ENCODE data around the gene TMEM131. TPM values are rescaled to one million over a fixed set of nuclear protein-coding genes. Genes with fewer than 3 reads are reported as not detected.
A peak's percentile ranks its signal among the peaks of the same experiment; 100 is the strongest.

Gene TMEM131
- total RNA-seq, 2 experiments from 2014 or later = 17.4 to 32.3 TPM

- H3K4me1 ChIP-seq (ENCODE audit: insufficient read depth, low read length, poor library complexity, severe bottlenecking) = peaks cover 62% of the 10 kb centered on the region
- peaks cover 56% of the 10 kb centered on the region for H3K79me2 ChIP-seq (ENCODE audit: insufficient read depth, low read depth, low read length)
- no TSS peak for BruUV-seq (replicated peaks)
- peak overlapping the region; percentile 93 for H3K27ac ChIP-seq (ENCODE audit: low read depth, low read length, poor library complexity, severe bottlenecking)
- ChIA-PET CTCF (ENCODE audit: unreplicated experiment) (interaction anchor here (1.3 to 1.8 kb wide), 2 partner anchors 17 to 21 kb away, joined by 4 to 6 read pairs; no protein-coding TSS in a partner anchor), POLR2A (interaction anchor here (0.6 to 2.1 kb wide), 5 partner anchors 9 to 91 kb away, joined by 3 to 14 read pairs (median 5); no protein-coding TSS in a partner anchor)
- no peaks in the 10 kb centered on the region for H4K20me1 ChIP-seq (ENCODE audit: insufficient read depth, low read length)
- no peak overlapping the region for H2AFZ ChIP-seq (ENCODE audit: low read length)
- DNase-seq (ENCODE audit: low spot score) = no peak
- peak overlapping the region; percentile 94 for H3K4me2 ChIP-seq (ENCODE audit: low read length)
- no peaks in the 10 kb centered on the region for H3K36me3 ChIP-seq (ENCODE audit: insufficient read depth, low read length)
- no peak for TF ChIP-seq EZH2phosphoT487 (IDR thresholded peaks at IDR 0.05; ENCODE audit: borderline replicate concordance, low read depth, low read length)
- no peak for TF ChIP-seq CTCF (conservative IDR thresholded peaks at IDR 0.05; ENCODE audit: low read length)
- no peak overlapping the region for H3K4me3 ChIP-seq (ENCODE audit: low read depth, low read length, poor library complexity, severe bottlenecking)
- H3K9me3 ChIP-seq (ENCODE audit: low read length) = no peaks in the 10 kb centered on the region; the same call in 1 of the 2 replicates
- intact Hi-C loops (cut with micrococcal nuclease; ENCODE audit: unreplicated experiment) = loop anchor here (1.0 to 10.0 kb wide), 4 partner anchors 18 to 148 kb away; partner anchors contain the start of genes TMEM131 and VWA3B
- H3K9me2 ChIP-seq (ENCODE audit: insufficient read depth, low read length) = no peaks in the 10 kb centered on the region
Measured at GRCh38 chr2:97936881-97937280, 58.9 kb downstream of the TMEM131 start.

- Histone ChIP-seq H3K4me3 (ENCODE audit: low read depth, low read length, poor library complexity, severe bottlenecking) (peak overlapping the region; percentile 48), H3K79me2 (ENCODE audit: insufficient read depth, low read depth, low read length) (peaks cover 62% of the 10 kb centered on the region), H3K27ac (ENCODE audit: low read depth, low read length, poor library complexity, severe bottlenecking) (peak overlapping the region; percentile 93), H4K20me1 (ENCODE audit: insufficient read depth, low read length) (no peaks in the 10 kb centered on the region), H3K9me3 (ENCODE audit: low read length) (no peaks in the 10 kb centered on the region; the same call in 1 of the 2 replicates), H3K4me2 (ENCODE audit: low read length) (peak overlapping the region; percentile 94), H3K36me3 (ENCODE audit: insufficient read depth, low read length) (no peaks in the 10 kb centered on the region), H2AFZ (ENCODE audit: low read length) (no peak overlapping the region; the same call in 1 of the 2 replicates), H3K4me1 (ENCODE audit: insufficient read depth, low read length, poor library complexity, severe bottlenecking) (peaks cover 68% of the 10 kb centered on the region), H3K9me2 (ENCODE audit: insufficient read depth, low read length) (no peaks in the 10 kb centered on the region)
- no TSS peak for BruUV-seq (replicated peaks)
- peak; percentile 93 for DNase-seq (ENCODE audit: low spot score)
- intact Hi-C loops (cut with micrococcal nuclease; ENCODE audit: unreplicated experiment) = loop anchor here (1.0 to 10.0 kb wide), 4 partner anchors 19 to 149 kb away; partner anchors contain the start of genes TMEM131 and VWA3B
- TF ChIP-seq EZH2phosphoT487 (IDR thresholded peaks at IDR 0.05; ENCODE audit: borderline replicate concordance, low read depth, low read length) (no peak), CTCF (conservative IDR thresholded peaks at IDR 0.05; ENCODE audit: low read length) (no peak)
- POLR2A ChIA-PET = interaction anchor here (0.6 to 2.1 kb wide), 7 partner anchors 10 to 91 kb away, joined by 3 to 14 read pairs (median 4); no protein-coding TSS in a partner anchor
- CTCF ChIA-PET (ENCODE audit: unreplicated experiment) = interaction anchor here (1.3 to 1.8 kb wide), 2 partner anchors 17 to 22 kb away, joined by 4 to 6 read pairs; no protein-coding TSS in a partner anchor
Measured at GRCh38 chr2:97936199-97936598, 59.5 kb downstream of the TMEM131 start.

GRCh38 chr2:97935719-97936161 is 60.0 kb downstream of the TMEM131 start:
- POLR2A ChIA-PET = interaction anchor here (0.9 to 2.1 kb wide), 8 partner anchors 11 to 77 kb away, joined by 3 to 14 read pairs (median 4); no protein-coding TSS in a partner anchor
- H4K20me1 ChIP-seq (ENCODE audit: insufficient read depth, low read length) = no peaks in the 10 kb centered on the region
- no peaks in the 10 kb centered on the region; the same call in 1 of the 2 replicates for H3K9me3 ChIP-seq (ENCODE audit: low read length)
- TSS peak; percentile 17 for BruUV-seq (replicated peaks)
- TF ChIP-seq EZH2phosphoT487 (IDR thresholded peaks at IDR 0.05; ENCODE audit: borderline replicate concordance, low read depth, low read length) = no peak
- TF ChIP-seq CTCF (conservative IDR thresholded peaks at IDR 0.05; ENCODE audit: low read length) = no peak
- peaks cover 67% of the 10 kb centered on the region for H3K79me2 ChIP-seq (ENCODE audit: insufficient read depth, low read depth, low read length)
- H3K9me2 ChIP-seq (ENCODE audit: insufficient read depth, low read length) = no peaks in the 10 kb centered on the region
- CTCF ChIA-PET (ENCODE audit: unreplicated experiment) = interaction anchor here (1.3 to 1.8 kb wide), 2 partner anchors 18 to 23 kb away, joined by 4 to 6 read pairs; no protein-coding TSS in a partner anchor
- H3K4me2 ChIP-seq (ENCODE audit: low read length) = peak overlapping the region; percentile 94
- peak overlapping the region; percentile 93 for H3K27ac ChIP-seq (ENCODE audit: low read depth, low read length, poor library complexity, severe bottlenecking)
- peak; percentile 44 for DNase-seq (ENCODE audit: low spot score)
- intact Hi-C loops (cut with micrococcal nuclease; ENCODE audit: unreplicated experiment) = loop anchor here (1.0 to 10.0 kb wide), 4 partner anchors 19 to 149 kb away; partner anchors contain the start of genes TMEM131 and VWA3B
- peaks cover 73% of the 10 kb centered on the region for H3K4me1 ChIP-seq (ENCODE audit: insufficient read depth, low read length, poor library complexity, severe bottlenecking)
- peak overlapping the region; percentile 48 for H3K4me3 ChIP-seq (ENCODE audit: low read depth, low read length, poor library complexity, severe bottlenecking)
- no peak overlapping the region; the same call in 1 of the 2 replicates for H2AFZ ChIP-seq (ENCODE audit: low read length)
- no peaks in the 10 kb centered on the region for H3K36me3 ChIP-seq (ENCODE audit: insufficient read depth, low read length)
